MCF 10A (cell line): ENCODE results near the gene PRCD. TPM values are rescaled to one million over a fixed set of nuclear protein-coding genes. Genes with fewer than 3 reads are reported as not detected.
"Not testable (repeated sequence)": the region's sequence is repeated elsewhere in the genome, so short reads cannot be mapped to it uniquely, and the experiment has no call there.

Experiments
- BruUV-seq: library from RNA; stranded (reverse); fragments of 400-500 nt; replicated peaks from 2 replicates; lab custom pipeline; 2021; lab: Mats Ljungman, UMichigan
- CTCF ChIA-PET: fragments of 300-600 bp; sonication (Branson Sonifier 250); formaldehyde crosslinking; extraction: SDS; loops from one replicate; lab custom pipeline; 2021; ENCODE audit warnings: antibody characterized with exemption, inconsistent platforms; lab: Yijun Ruan, JAX
- POLR2A ChIA-PET: fragments of 300-600, 350-650 bp; sonication (Branson Sonifier 250); formaldehyde crosslinking; extraction: SDS; loops from one replicate; lab custom pipeline; 2020; ENCODE audit warnings: antibody characterized with exemption, inconsistent platforms; lab: Yijun Ruan, JAX
- DNase-seq: peaks from one replicate; pipeline ENCODE4 v3.0.0-alpha.2; 2018; ENCODE audit not compliant: unreplicated experiment
- H3K27ac Mint-ChIP-seq: one replicate; pipeline ENCODE4 v1.8.0; 2022; ENCODE audit warnings: mild to moderate bottlenecking, low read depth, mixed read lengths; ENCODE audit not compliant: unreplicated experiment
- H3K27me3 Mint-ChIP-seq: one replicate; pipeline ENCODE4 v1.8.0; 2022; ENCODE audit warnings: mixed read lengths; ENCODE audit not compliant: insufficient read depth, unreplicated experiment
- H3K36me3 Mint-ChIP-seq: one replicate; pipeline ENCODE4 v1.8.0; 2022; ENCODE audit warnings: mild to moderate bottlenecking, moderate library complexity, mixed read lengths; ENCODE audit not compliant: insufficient read depth, unreplicated experiment
- H3K4me1 Mint-ChIP-seq: one replicate; pipeline ENCODE4 v1.8.0; 2022; ENCODE audit warnings: mixed read lengths; ENCODE audit not compliant: insufficient read depth, unreplicated experiment
- H3K4me3 Mint-ChIP-seq: one replicate; pipeline ENCODE4 v1.8.0; 2022; ENCODE audit warnings: mild to moderate bottlenecking, moderate library complexity, mixed read lengths; ENCODE audit not compliant: unreplicated experiment
- H3K9me3 Mint-ChIP-seq: one replicate; pipeline ENCODE4 v1.8.0; 2022; ENCODE audit warnings: mixed read lengths; ENCODE audit not compliant: unreplicated experiment
- CTCF ChIP-seq: fragments of 200-600 bp; IDR thresholded peaks from one replicate; pipeline ENCODE4 v1.8.0; 2022; ENCODE audit warnings: antibody characterized with exemption, mild to moderate bottlenecking; ENCODE audit not compliant: unreplicated experiment
- intact Hi-C: fragments of 100-400 bp; cut with micrococcal nuclease; formaldehyde crosslinking; loops from 2 replicates; pipeline ENCODE4 v1.14.1; 2022
- total RNA-seq: library from RNA; stranded (reverse); gene quantifications from 2 replicates; pipeline ENCODE4 v1.2.3, GENCODE V29; 2022

Gene PRCD
- total RNA-seq, 1 experiment from 2014 or later, result not detected

DNA sequence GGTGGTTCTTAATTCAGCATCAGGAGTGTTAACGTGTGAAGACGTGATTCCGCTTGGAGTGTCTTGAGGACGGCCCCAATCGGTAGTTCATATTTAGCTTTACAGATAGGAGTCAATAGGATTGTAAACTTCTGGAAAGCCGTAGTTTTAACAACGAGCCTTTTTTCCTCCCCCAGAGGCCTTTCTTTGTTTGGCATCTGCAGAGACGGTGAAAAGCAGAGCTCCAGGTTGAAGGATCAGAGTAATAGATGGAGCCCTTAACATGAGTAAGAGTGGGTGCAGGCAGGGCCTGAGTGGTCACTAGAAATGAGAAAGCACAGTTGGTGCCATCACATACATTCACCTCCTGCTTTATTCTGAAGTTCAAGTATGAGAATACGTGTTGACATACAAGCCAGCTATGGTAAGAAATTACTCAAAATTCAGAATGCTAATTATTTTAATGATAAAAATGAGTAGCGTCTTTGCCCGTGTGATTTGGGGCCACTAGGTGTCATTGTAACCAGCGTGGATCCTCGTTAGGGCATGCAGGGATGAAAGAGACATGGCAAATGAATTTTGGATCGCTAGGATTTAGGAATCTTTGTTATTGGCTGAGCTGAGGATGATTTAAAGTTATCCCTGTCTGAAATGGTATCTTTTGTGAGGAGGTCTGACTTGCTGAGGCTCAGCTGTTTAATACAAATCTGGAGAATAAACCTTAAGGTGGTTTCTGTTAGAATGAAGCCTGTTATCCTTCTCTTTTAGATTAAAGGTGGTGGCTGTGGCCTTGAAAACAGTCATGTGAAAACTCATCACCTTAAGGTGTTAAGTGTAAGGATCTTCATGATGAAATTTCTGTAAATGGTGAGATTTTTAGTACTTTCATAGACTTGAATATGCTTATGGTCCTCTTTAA lies 18.6 kb downstream of the PRCD start:
- ChIA-PET CTCF (interaction anchor here (0.6 to 6.2 kb wide), 15 partner anchors 13 to 180 kb away, joined by 3 to 43 read pairs (median 4); partner anchors contain the start of gene ST6GALNAC2), POLR2A (interaction anchor here (0.6 to 8.3 kb wide), 29 partner anchors 7 to 464 kb away, joined by 3 to 171 read pairs (median 12); partner anchors contain the start of genes JMJD6, METTL23, MFSD11 and PRCD)
- BruUV-seq, result no TSS peak
- H3K4me1 Mint-ChIP-seq, result peaks cover 26% of the 10 kb centered on the region
- TF ChIP-seq CTCF, result peak; percentile 43
- H3K27me3 Mint-ChIP-seq, result no peaks in the 10 kb centered on the region
- peak overlapping the region; percentile 92 for H3K4me3 Mint-ChIP-seq
- peak overlapping the region; percentile 97 for H3K27ac Mint-ChIP-seq
- peaks cover 70% of the 10 kb centered on the region for H3K36me3 Mint-ChIP-seq
- intact Hi-C loops, result loop anchor here (1.0 to 10.0 kb wide), 2 partner anchors 66 to 156 kb away; partner anchors contain the start of gene MXRA7
- H3K9me3 Mint-ChIP-seq, result no peaks in the 10 kb centered on the region
- DNase-seq, result no peak

DNA sequence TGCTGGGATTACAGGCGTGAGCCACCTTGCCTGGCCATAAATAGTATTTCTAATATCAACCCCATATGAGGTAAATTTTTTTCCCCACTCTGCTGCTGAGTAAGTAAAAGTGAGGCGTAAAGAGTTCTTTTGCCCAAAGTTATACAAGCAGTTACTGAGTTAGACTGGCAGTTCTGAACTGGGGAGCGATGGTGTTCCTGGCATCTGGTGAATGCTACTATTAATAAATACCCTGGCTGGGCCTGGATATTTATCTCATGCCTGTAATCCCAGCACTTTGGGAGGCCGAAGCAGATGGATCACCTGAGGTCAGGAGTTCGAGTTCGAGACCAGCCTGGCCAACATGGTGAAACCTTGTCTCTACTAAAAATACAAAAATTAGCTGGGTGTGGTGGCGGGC lies 19.6 kb downstream of the PRCD start:
- H3K4me3 Mint-ChIP-seq, result peak overlapping the region; percentile 92
- H3K27me3 Mint-ChIP-seq, DNase-seq, H3K9me3 Mint-ChIP-seq, BruUV-seq: not testable (repeated sequence)
- ChIA-PET POLR2A (interaction anchor here (0.6 to 8.3 kb wide), 26 partner anchors 8 to 176 kb away, joined by 3 to 171 read pairs (median 10); partner anchors contain the start of genes JMJD6, METTL23, MFSD11 and PRCD), CTCF (interaction anchor here (0.7 to 6.2 kb wide), 7 partner anchors 10 to 64 kb away, joined by 4 to 43 read pairs (median 7); no protein-coding TSS in a partner anchor)
- intact Hi-C loops, result loop anchor here (10.0 kb wide), 1 partner anchor 155 kb away; the partner anchor contains the start of gene MXRA7
- H3K36me3 Mint-ChIP-seq, result peaks cover 80% of the 10 kb centered on the region
- H3K4me1 Mint-ChIP-seq, result peaks cover 26% of the 10 kb centered on the region
- H3K27ac Mint-ChIP-seq, result peak overlapping the region; percentile 97

GRCh38 chr17:76560036-76560876 lies 20.4 kb downstream of the PRCD start:
- ChIA-PET POLR2A (interaction anchor here (0.8 to 8.3 kb wide), 23 partner anchors 8 to 175 kb away, joined by 3 to 171 read pairs (median 8); partner anchors contain the start of genes JMJD6, METTL23, MFSD11 and SRSF2), CTCF (interaction anchor here (0.6 to 6.2 kb wide), 12 partner anchors 10 to 144 kb away, joined by 3 to 43 read pairs (median 4); partner anchors contain the start of gene ST6GALNAC2)
- intact Hi-C loops, result no loop called here
- peaks cover 88% of the 10 kb centered on the region for H3K36me3 Mint-ChIP-seq
- H3K4me1 Mint-ChIP-seq, result peaks cover 22% of the 10 kb centered on the region
- no peaks in the 10 kb centered on the region for H3K9me3 Mint-ChIP-seq
- H3K27ac Mint-ChIP-seq, result peak overlapping the region; percentile 97
- TF ChIP-seq CTCF, result no peak
- DNase-seq, result peak; percentile 79
- peak overlapping the region; percentile 92 for H3K4me3 Mint-ChIP-seq
- BruUV-seq, result no TSS peak
- no peaks in the 10 kb centered on the region for H3K27me3 Mint-ChIP-seq

GRCh38 chr17:76560877-76561221 lies 21.0 kb downstream of the PRCD start:
- peaks cover 24% of the 10 kb centered on the region for H3K4me1 Mint-ChIP-seq
- H3K4me3 Mint-ChIP-seq, result peak overlapping the region; percentile 92
- POLR2A ChIA-PET, result interaction anchor here (0.8 to 8.3 kb wide), 19 partner anchors 9 to 175 kb away, joined by 3 to 171 read pairs (median 12); partner anchors contain the start of genes JMJD6, METTL23, MFSD11 and SRSF2
- intact Hi-C loops, result no loop called here
- H3K36me3 Mint-ChIP-seq, result peaks cover 94% of the 10 kb centered on the region
- no peaks in the 10 kb centered on the region for H3K9me3 Mint-ChIP-seq
- peak overlapping the region; percentile 97 for H3K27ac Mint-ChIP-seq
- H3K27me3 Mint-ChIP-seq, result no peaks in the 10 kb centered on the region
- DNase-seq, result no peak
- no TSS peak for BruUV-seq
- CTCF ChIA-PET, result interaction anchor here (0.6 to 6.2 kb wide), 8 partner anchors 24 to 143 kb away, joined by 3 to 43 read pairs (median 5); partner anchors contain the start of gene ST6GALNAC2
- TF ChIP-seq CTCF, result no peak
